ENCODE results near the gene BNIPL.

BNIPL gene

DNA sequence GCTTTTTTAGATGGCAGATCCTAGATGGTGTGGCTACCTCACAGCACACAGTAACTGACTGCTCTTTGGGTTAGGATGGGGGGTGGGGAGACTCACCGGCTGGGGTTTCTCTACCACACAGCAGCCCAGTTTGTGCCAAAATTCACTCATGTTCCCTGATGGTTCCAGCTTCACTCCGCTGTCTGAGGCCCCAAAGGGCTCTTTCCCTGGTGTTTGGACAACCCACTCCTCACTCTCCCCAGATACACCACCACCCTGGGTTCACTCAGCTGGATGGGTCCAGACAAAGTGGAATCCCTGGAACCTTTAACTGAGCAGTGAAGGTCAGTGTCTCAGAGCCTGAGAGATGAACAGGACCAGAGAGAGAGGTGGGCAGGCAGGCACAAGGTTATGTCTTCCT is 19.2 kb downstream of the BNIPL start:
- no peak for DNase-seq (ENCODE audit: low read depth)
- H3K4me3 ChIP-seq (ENCODE audit: low read depth, low read length), result no peak overlapping the region
- no peak for TF ChIP-seq CTCF (conservative IDR thresholded peaks at IDR 0.05; ENCODE audit: low read depth, low read length)

- DNase-seq (ENCODE audit: low read depth), result no peak
- no peak overlapping the region for H3K4me3 ChIP-seq (ENCODE audit: low read depth, low read length)
- TF ChIP-seq CTCF (conservative IDR thresholded peaks at IDR 0.05; ENCODE audit: low read depth, low read length), result no peak
These were observed 19.8 kb downstream of the BNIPL start for GRCh38 chr1:151056149-151056548.

- no peak for DNase-seq (ENCODE audit: low read depth)
- TF ChIP-seq CTCF (conservative IDR thresholded peaks at IDR 0.05; ENCODE audit: low read depth, low read length), result no peak
- peak overlapping the region; percentile 97 for H3K4me3 ChIP-seq (ENCODE audit: low read depth, low read length)
These were observed 22.3 kb downstream of the BNIPL start for GRCh38 chr1:151058692-151059091.

GRCh38 chr1:151059109-151060006 is 23.0 kb downstream of the BNIPL start, which contains the start of gene CDC42SE1:
TSS of gene CDC42SE1 (minus strand) at chr1:151059622. CDS start at chr1:151055730, 3,892 bp downstream.
- peak; percentile 72 for TF ChIP-seq CTCF (conservative IDR thresholded peaks at IDR 0.05; ENCODE audit: low read depth, low read length)
- DNase-seq (ENCODE audit: low read depth), result peak; percentile 85
- H3K4me3 ChIP-seq (ENCODE audit: low read depth, low read length), result peak within 1 kb of the TSS; percentile 97

DNA sequence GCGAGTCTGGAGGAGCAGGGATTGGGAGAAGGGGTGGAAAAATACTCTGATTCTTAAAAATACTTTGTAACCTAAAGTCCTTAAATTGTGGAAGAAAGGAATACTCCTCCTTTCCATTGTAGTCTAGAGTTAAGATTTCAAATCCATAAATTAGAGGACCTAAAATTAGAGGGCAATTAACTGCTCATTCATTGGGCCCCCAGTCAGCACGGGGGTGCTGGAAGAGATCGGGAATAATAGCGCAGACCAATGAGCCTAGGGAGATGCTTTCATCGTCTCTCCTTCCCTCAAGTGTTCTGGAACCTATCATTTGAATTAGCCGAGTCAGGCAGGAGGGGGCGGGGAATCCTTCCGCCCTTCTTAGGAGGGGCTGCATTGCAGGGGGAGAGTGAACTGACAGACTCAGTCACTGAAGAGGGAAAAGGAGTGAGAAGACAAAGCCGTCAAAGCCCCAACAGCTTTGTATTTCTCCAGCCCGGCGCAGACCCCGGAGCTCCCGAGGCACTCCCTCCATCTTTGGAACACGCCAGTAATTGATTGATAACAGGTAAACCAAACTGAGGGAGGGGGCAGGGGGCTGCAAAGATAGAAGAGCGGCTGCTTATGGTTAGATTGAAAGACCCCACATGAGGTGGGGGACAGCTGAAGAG is 23.7 kb downstream of the BNIPL start, which contains the start of gene MLLT11:
MLLT11 (plus strand) TSS at position 391 of the 650 bp plus-strand sequence. CDS start 6,828 bp downstream, outside the sequence.
- peak within 1 kb of the TSS; percentile 97 for H3K4me3 ChIP-seq (ENCODE audit: low read depth, low read length)
- peak; percentile 76 for DNase-seq (ENCODE audit: low read depth)

More for the DNA sequence above, 23.7 kb downstream of the BNIPL start, which contains the start of gene MLLT11:
- no peak for TF ChIP-seq CTCF (conservative IDR thresholded peaks at IDR 0.05; ENCODE audit: low read depth, low read length)
